ENCODE results near the gene MRM3. TPM values are rescaled to one million over a fixed set of nuclear protein-coding genes. Genes with fewer than 3 reads are reported as not detected.

MRM3 gene
- total and polyA plus RNA-seq, 2 donors = 13.2 to 15.4 TPM

DNA sequence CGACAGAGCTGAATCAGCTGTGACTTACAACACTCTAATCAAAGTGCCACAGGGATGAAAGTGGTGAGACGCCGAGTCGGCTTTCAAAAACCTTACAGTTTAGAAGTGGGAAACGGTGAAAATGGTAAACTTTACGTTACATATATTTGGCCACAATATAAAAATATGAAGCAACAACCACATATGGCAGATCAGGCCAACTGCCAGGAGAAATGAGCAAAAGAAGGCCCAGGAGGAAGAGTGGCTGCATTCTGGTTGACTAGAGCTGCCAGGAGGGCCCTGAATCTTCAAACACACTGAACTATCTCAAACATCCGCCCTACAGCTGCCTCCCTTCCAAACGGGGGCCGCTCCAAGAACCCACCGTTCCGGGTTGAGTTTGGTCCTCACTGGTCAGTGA is 56.3 kb downstream of the MRM3 start:
- no peak for DNase-seq (ENCODE audit: low read depth in 6 of 9, low spot score in 9 of 9)
- no peaks in the 10 kb centered on the region for H3K36me3 ChIP-seq (ENCODE audit: control insufficient read depth in 2 of 2, insufficient read depth in 2 of 2, low read length in 1 of 2)
- H3K9me3 ChIP-seq (ENCODE audit: control insufficient read depth in 2 of 2, insufficient read depth in 1 of 2, low read length in 1 of 2) = peaks cover 0 to 19% of the 10 kb centered on the region in 2 donors
- no peak overlapping the region for H3K4me3 ChIP-seq (ENCODE audit: low read length in 2 of 2)
- no peak overlapping the region for H3K27ac ChIP-seq (ENCODE audit: low read depth in 1 of 2, low read length in 1 of 2)
- no peaks in the 10 kb centered on the region for H3K4me1 ChIP-seq (ENCODE audit: control insufficient read depth in 2 of 2, insufficient read depth in 2 of 2, low read length in 2 of 2)
- H3K27me3 ChIP-seq (ENCODE audit: control insufficient read depth in 2 of 2, insufficient read depth in 1 of 2, low read length in 1 of 2) = no peaks in the 10 kb centered on the region
- WGBS = 97% methylated on average over 11 of the region's 11 CpGs

DNA sequence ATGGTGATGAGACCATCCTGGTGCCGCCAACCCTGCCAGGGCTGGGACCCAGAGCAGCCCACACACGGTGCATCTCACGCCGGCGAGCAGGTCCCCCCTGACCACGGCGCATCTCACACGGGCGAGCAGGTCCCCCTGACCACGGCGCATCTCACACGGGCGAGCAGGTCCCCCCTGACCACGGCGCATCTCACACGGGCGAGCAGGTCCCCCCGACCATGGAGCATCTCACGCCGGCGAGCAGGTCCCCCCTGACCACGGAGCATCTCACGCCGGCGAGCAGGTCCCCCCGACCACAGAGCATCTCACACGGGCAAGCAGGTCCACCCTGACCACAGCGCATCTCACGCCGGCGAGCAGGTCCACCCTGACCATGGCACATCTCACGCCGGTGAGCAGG is 59.2 kb downstream of the MRM3 start:
- H3K27ac ChIP-seq (ENCODE audit: low read depth in 1 of 2, low read length in 1 of 2) = no peak overlapping the region
- no peaks in the 10 kb centered on the region for H3K4me1 ChIP-seq (ENCODE audit: control insufficient read depth in 2 of 2, insufficient read depth in 2 of 2, low read length in 2 of 2)
- H3K27me3 ChIP-seq (ENCODE audit: control insufficient read depth in 2 of 2, insufficient read depth in 1 of 2, low read length in 1 of 2) = peaks cover 0 to 10% of the 10 kb centered on the region in 2 donors
- peaks cover 0 to 19% of the 10 kb centered on the region in 2 donors for H3K9me3 ChIP-seq (ENCODE audit: control insufficient read depth in 2 of 2, insufficient read depth in 1 of 2, low read length in 1 of 2)
- no peak overlapping the region for H3K4me3 ChIP-seq (ENCODE audit: low read length in 2 of 2)
- WGBS = 81% methylated on average over 33 of the region's 33 CpGs
- DNase-seq (ENCODE audit: low read depth in 6 of 9, low spot score in 9 of 9) = no peak
- no peaks in the 10 kb centered on the region for H3K36me3 ChIP-seq (ENCODE audit: control insufficient read depth in 2 of 2, insufficient read depth in 2 of 2, low read length in 1 of 2)

Other genes with a start within 250 kb of the MRM3 start
- 10.3 TPM for gene VPS53, start 67.5 kb upstream of the MRM3 start, total RNA-seq
- gene VPS53, start 67.5 kb upstream of the MRM3 start, polyA plus RNA-seq = 11.8 TPM
- gene TLCD3A, start 49.8 kb upstream of the MRM3 start, total RNA-seq = 5.1 TPM
- 7.8 TPM for gene TLCD3A, start 49.8 kb upstream of the MRM3 start, polyA plus RNA-seq
- gene GEMIN4, start 30.1 kb upstream of the MRM3 start, total RNA-seq = 13.3 TPM
- gene GEMIN4, start 30.1 kb upstream of the MRM3 start, polyA plus RNA-seq = 13.1 TPM
- 56.4 TPM for gene GLOD4, start 73 bp upstream of the MRM3 start, total RNA-seq
- 68.4 TPM for gene GLOD4, start 73 bp upstream of the MRM3 start, polyA plus RNA-seq
- 16.8 TPM for gene NXN, start 197.4 kb downstream of the MRM3 start, total RNA-seq
- gene NXN, start 197.4 kb downstream of the MRM3 start, polyA plus RNA-seq = 25.7 TPM
- 9.0 TPM for gene TIMM22, start 214.8 kb downstream of the MRM3 start, total RNA-seq
- gene TIMM22, start 214.8 kb downstream of the MRM3 start, polyA plus RNA-seq = 7.1 TPM